ENCODE measurements around the gene ERGIC2. TPM values are rescaled to one million over a fixed set of nuclear protein-coding genes. Genes with fewer than 3 reads are reported as not detected.

Gene ERGIC2
- total and polyA plus RNA-seq, 2 donors (not counting 1 experiment from before 2014, with no cell fraction given) = 4.4 to 37.2 TPM

DNA sequence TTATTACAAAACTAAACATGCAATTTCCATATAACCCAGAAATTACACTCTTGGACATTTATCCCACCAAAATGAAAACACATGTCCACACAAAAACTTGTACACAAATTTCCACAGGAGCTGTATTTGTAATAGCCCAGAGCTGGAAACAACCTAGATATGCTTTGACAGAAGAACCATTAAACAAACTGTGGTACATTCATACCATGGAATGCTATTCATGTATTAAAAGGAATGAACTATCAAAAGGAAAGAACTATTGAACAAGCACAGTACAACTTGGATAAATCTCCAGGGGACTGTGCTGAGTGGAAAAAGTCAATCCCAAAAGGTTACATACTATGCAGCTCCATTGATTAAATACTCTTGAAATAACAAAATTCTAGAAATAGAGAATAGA is 35.8 kb upstream of the ERGIC2 start:
- Histone ChIP-seq H3K4me3 (ENCODE audit: control extremely low read depth in 1 of 5, extremely low read depth in 1 of 5, insufficient read depth in 1 of 5, low read depth in 2 of 5, low read length in 4 of 5) (no peak overlapping the region), H3K79me2 (ENCODE audit: control insufficient read depth, insufficient read depth, low read length) (no peaks in the 10 kb centered on the region), H3K27ac (ENCODE audit: low read length in 2 of 2) (no peak overlapping the region), H2AFZ (ENCODE audit: insufficient read depth, low read depth, low read length, poor library complexity, severe bottlenecking) (no peak overlapping the region), H3K36me3 (replicated peaks in 1 of 2; ENCODE audit: control extremely low read depth in 1 of 2, control insufficient read depth in 1 of 2, extremely low read depth in 1 of 2, insufficient read depth in 2 of 2, low read length in 1 of 2) (no peaks in the 10 kb centered on the region), H3K9me3 (ENCODE audit: control extremely low read depth in 1 of 3, control insufficient read depth in 2 of 3, insufficient read depth in 1 of 3, low read length in 2 of 3) (no peaks in the 10 kb centered on the region), H3K4me2 (replicated peaks; ENCODE audit: low read depth, low read length, poor library complexity, severe bottlenecking) (no peak overlapping the region), H3K4me1 (ENCODE audit: control insufficient read depth in 2 of 2, insufficient read depth in 2 of 2, low read length in 2 of 2) (no peaks in the 10 kb centered on the region), H3K9ac (ENCODE audit: low read length) (no peak overlapping the region), H3K27me3 (replicated peaks in 1 of 4; ENCODE audit: control extremely low read depth in 1 of 4, control insufficient read depth in 3 of 4, insufficient read depth in 4 of 4, low read length in 3 of 4) (no peaks in the 10 kb centered on the region), H4K20me1 (ENCODE audit: control insufficient read depth, insufficient read depth, low read length, poor library complexity, severe bottlenecking) (no peaks in the 10 kb centered on the region)
- Mint-ChIP-seq H3K27me3 (peaks cover 34% of the 10 kb centered on the region), H3K9me3 (ENCODE audit: insufficient read depth) (no peaks in the 10 kb centered on the region), H3K27ac (no peak overlapping the region), H3K4me3 (no peak overlapping the region), H3K4me1 (no peaks in the 10 kb centered on the region)
- TF ChIP-seq EZH2 (IDR thresholded peaks at IDR 0.05; ENCODE audit: borderline replicate concordance, insufficient read depth, low read depth, low read length, poor library complexity, severe bottlenecking) = no peak
- TF ChIP-seq, protein P1, sequence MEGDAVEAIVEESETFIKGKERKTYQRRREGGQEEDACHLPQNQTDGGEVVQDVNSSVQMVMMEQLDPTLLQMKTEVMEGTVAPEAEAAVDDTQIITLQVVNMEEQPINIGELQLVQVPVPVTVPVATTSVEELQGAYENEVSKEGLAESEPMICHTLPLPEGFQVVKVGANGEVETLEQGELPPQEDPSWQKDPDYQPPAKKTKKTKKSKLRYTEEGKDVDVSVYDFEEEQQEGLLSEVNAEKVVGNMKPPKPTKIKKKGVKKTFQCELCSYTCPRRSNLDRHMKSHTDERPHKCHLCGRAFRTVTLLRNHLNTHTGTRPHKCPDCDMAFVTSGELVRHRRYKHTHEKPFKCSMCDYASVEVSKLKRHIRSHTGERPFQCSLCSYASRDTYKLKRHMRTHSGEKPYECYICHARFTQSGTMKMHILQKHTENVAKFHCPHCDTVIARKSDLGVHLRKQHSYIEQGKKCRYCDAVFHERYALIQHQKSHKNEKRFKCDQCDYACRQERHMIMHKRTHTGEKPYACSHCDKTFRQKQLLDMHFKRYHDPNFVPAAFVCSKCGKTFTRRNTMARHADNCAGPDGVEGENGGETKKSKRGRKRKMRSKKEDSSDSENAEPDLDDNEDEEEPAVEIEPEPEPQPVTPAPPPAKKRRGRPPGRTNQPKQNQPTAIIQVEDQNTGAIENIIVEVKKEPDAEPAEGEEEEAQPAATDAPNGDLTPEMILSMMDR (IDR thresholded peaks at IDR 0.05) = no peak
- DNase-seq (no peak), ATAC-seq (ENCODE audit: low read depth) (no peak)
- intact Hi-C loops (cut with micrococcal nuclease) = no loop called here
- POLR2A ChIA-PET = no interaction called here
- CTCF ChIA-PET = no interaction called here

DNA sequence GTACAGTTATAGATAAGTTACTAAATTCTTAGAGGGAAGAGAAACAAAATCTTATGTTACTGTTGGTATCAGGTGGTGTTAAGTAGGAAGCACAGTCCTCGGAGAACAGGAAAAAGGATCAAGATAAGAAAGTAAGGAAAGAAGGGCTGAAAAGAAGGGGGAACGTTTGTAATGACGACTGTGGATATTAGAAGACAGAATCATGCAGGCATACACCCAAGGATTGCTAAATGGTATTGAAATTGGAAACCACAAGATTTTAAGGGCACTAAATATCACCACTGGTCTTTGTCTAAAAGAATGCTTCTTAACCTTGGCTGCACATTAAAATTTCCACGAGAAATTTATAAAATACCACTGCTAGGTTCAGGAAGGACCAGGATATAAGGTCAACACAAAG is 34.1 kb upstream of the ERGIC2 start:
- Histone ChIP-seq H3K9ac (ENCODE audit: low read length) (no peak overlapping the region), H4K20me1 (ENCODE audit: control insufficient read depth, insufficient read depth, low read length, poor library complexity, severe bottlenecking) (no peaks in the 10 kb centered on the region), H3K4me1 (ENCODE audit: control insufficient read depth in 2 of 2, insufficient read depth in 2 of 2, low read length in 2 of 2) (no peaks in the 10 kb centered on the region), H3K27ac (ENCODE audit: low read length in 2 of 2) (no peak overlapping the region), H3K4me2 (replicated peaks; ENCODE audit: low read depth, low read length, poor library complexity, severe bottlenecking) (no peak overlapping the region), H3K27me3 (replicated peaks in 1 of 4; ENCODE audit: control extremely low read depth in 1 of 4, control insufficient read depth in 3 of 4, insufficient read depth in 4 of 4, low read length in 3 of 4) (no peaks in the 10 kb centered on the region), H2AFZ (ENCODE audit: insufficient read depth, low read depth, low read length, poor library complexity, severe bottlenecking) (no peak overlapping the region), H3K9me3 (ENCODE audit: control extremely low read depth in 1 of 3, control insufficient read depth in 2 of 3, insufficient read depth in 1 of 3, low read length in 2 of 3) (no peaks in the 10 kb centered on the region), H3K4me3 (ENCODE audit: control extremely low read depth in 1 of 5, extremely low read depth in 1 of 5, insufficient read depth in 1 of 5, low read depth in 2 of 5, low read length in 4 of 5) (no peak overlapping the region), H3K79me2 (ENCODE audit: control insufficient read depth, insufficient read depth, low read length) (no peaks in the 10 kb centered on the region), H3K36me3 (replicated peaks in 1 of 2; ENCODE audit: control extremely low read depth in 1 of 2, control insufficient read depth in 1 of 2, extremely low read depth in 1 of 2, insufficient read depth in 2 of 2, low read length in 1 of 2) (no peaks in the 10 kb centered on the region)
- POLR2A ChIA-PET = no interaction called here
- ATAC-seq (ENCODE audit: low read depth) (no peak), DNase-seq (no peak)
- CTCF ChIA-PET = no interaction called here
- Mint-ChIP-seq H3K27me3 (peaks cover 34% of the 10 kb centered on the region), H3K9me3 (ENCODE audit: insufficient read depth) (no peaks in the 10 kb centered on the region), H3K4me3 (no peak overlapping the region), H3K4me1 (no peaks in the 10 kb centered on the region), H3K27ac (no peak overlapping the region)
- TF ChIP-seq, protein P1 (IDR thresholded peaks at IDR 0.05) = no peak
- TF ChIP-seq EZH2 (IDR thresholded peaks at IDR 0.05; ENCODE audit: borderline replicate concordance, insufficient read depth, low read depth, low read length, poor library complexity, severe bottlenecking) = no peak
- intact Hi-C loops (cut with micrococcal nuclease) = no loop called here
- WGBS (ENCODE audit: insufficient coverage) = 51% methylated on average over 4 of the region's 4 CpGs
